Activated CD8-positive, alpha-beta memory T cell treated with anti-CD3 and anti-CD28 coated beads for 4 hours (primary cell): ENCODE data around the gene FRMD8.
"Not testable (repeated sequence)": the region's sequence is repeated elsewhere in the genome, so short reads cannot be mapped to it uniquely, and the experiment has no call there.

Experiments
- DNase-seq, 2 donors: peaks; one replicate each; pipeline ENCODE4 v3.0.0-alpha.2; 2020; ENCODE audit warnings: low read depth in 2 of 2

Gene FRMD8

GRCh38 chr11:65435981-65436411 lies 49.6 kb downstream of the FRMD8 start:
- no peak for DNase-seq

DNA sequence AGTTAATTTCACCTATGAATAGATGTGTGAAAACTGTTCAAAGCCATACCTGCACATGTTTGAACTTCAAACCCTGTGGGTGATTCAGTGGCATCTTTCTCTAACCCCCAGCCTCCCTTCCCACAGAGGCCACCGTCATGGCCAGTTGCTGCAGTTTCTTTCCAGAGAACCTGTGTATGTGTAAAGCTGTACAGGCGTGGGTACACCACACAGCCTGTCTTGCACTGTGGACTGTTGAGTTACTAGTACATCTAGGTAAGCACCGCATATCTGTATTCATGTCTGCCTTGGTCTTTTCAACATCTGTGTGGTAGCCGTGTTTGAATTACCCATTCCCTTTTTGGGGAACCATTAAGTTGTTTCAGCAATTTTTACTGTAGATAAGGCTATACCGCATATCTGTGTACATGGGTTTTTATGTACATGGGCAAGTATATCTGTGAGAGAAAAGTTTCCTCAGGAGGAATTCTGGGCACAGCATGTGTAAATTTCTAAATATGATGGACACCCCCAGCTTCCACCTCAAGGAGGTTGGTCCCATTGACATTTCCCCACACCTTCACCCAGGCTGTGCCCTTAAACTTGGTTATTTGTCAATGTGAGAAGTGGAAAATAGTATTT lies 50.1 kb downstream of the FRMD8 start:
- no peak for DNase-seq

DNA sequence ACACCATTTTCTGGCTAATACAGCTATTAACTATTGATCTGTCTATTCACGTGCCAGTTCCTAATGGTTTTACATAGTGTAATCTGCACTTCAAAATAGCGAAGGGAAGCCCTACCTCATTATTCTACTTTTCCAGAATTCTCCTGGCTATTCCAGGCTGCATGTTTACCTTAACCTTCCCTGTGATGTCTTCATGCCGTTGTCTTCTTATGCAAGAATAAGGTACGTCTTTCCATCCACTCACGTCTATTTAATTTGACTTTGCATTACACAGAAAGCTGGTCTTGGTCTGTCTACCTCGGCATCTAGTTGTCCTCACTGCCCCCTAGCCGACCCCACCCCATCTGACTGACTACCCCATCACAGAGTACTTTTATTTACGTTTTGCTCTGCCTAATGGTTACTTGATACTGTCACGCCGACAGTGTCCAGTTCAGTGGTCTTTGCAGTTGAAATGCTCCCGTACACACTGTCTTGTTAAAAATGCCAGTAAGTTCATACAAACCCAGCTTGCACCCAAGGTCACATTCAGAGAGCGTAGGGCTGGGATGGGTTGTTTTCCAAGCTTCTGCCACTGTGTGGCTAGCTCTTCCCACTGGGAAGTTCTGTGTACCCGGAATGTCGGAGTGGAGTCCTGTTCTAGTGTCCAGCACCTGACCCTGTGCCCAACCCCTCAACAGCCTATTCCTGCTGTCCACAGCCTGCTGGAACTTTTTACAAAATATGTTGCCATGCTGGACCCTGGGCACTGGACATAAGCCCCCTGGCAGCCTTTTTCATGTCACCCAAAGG lies 51.2 kb downstream of the FRMD8 start:
- no peak for DNase-seq

DNA sequence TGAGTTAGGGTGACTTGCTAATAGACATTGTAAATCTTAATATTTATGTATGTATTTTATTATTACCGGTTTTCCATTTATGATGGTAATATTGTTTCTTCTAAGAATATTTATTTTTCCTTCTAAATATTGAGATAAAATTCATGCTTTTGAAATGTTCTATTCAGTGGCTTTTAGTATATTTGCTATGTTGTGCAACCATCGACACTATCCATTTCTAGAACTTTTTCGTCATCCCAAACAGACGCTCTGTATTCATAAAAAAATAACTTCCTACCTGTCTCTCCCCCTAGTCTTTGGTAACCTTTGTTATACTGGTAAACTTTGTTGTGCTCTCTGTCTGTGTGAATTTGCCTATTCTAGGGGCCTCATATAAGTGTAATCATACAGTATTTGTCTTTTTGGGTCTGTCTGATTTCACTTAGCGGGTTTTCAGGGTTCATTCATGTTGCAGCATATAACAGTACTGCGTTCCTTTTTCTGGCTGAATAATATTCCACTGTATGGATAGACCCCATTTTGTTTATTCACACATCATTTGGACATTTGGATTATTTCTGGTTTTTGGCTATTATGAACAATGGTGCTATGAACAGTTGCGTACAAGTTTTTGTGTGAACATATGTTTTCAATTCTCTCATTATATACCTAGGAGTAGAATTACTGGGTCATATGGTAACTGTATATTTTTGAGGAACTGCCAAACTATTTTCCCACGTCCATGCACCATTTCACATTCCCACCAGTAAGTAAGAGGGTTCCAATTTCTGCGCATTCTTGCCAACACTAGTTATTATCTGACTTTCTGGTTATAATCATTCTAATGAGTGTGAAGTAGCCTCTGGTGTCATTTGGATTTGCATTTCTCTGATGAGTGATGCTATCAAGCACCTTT lies 52.1 kb downstream of the FRMD8 start:
- no peak for DNase-seq

GRCh38 chr11:65439331-65440181 lies 53.1 kb downstream of the FRMD8 start:
- DNase-seq, result no peak

DNA sequence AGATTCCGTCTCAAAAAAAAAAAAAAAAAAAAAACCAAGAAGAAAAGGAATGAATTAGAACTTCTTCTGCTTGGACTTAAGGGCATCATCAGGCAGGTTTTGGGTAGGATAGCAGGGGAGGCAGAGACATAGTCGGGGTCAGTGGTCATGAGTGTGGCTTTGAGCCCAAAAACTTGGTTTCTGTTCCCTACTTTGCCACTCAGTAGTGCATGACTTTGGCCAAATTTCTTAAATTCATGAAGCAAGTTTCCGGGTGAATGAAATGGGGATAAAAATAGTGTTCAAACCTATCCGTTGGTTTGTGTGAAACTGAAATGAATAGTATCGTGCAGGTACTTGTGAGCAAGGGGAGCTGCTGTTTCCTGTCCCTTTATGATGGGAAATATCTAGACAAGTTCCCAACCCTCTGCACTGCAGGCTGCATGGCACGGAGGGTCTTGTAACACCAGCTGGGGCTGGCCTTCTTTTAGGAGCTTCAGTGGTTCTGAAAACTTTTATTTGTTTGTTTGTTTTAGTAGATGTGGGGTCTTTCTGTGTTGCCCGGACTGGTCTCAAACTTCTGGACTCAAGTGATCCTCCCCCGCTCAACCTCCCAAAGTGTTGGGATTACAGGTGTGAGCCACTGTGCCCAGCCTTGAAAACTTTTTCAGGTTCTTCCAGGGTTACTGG lies 54.5 kb downstream of the FRMD8 start:
- no peak for DNase-seq

GRCh38 chr11:65442842-65443331 lies 56.5 kb downstream of the FRMD8 start:
- DNase-seq, result no peak

- DNase-seq, result no peak
Observed at GRCh38 chr11:65444314-65445051, 58.0 kb downstream of the FRMD8 start.

DNA sequence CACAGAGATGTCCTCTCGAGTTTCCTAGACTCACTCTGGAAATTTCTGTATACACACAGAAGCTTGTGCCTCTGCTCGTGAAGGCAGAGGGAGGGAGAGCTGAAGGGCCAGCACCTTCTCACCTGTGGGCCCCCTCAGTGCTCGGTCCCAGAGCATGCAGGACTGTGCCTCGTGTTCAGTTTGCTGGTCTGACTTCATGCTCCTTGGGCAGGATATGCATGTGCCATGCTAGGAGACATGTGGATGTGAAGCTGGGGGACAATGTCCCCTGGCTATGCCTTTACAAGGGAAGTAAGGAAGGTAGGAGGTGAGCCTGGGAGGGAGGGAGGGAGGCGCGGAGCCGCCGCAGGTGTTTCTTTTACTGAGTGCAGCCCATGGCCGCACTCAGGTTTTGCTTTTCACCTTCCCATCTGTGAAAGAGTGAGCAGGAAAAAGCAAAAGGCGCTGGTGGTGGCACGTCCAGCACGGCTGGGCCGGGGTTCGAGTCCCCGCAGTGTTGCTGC lies 58.7 kb downstream of the FRMD8 start:
- DNase-seq, result no peak

DNA sequence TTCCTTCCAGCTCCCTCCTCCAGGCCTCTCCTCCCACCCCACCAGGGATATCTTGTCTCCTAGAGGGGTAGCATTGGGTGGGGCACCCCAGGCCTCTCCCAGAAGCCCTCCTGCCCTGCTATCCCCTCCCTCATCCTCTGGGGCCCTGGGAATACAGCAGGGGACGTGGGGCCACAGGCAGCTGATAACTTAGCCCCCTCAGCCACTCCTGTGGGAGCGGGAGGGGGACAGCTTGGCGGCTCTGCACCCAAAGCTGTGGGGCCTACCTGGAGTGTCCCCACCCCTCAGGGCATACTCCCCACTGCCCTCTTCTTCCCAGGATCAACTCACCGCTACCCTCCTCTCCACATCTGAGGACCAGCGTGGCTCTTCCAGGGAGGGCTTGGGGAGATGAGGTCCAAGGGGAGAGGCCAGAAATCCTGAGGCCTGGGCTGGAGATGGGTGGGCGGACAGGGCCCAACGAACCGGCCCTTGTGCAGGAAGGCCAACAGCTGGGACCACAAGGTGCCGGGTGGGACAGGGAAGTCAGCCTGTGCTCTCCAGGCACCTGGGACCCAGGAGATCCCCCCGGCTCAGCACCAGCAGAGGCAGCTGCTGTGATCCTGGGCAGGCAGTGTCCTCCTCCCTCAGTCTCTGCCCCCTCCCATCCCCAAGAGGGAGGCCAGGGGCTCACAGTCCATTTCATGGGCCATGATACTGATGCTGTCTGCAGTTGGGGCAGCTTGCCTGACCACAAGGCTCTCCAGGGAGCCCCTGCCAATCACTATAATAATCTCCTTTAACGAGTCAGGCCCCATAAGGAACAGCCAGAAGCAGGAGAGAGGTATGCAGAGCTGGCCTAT lies 59.4 kb downstream of the FRMD8 start:
- DNase-seq, result no peak

GRCh38 chr11:65446446-65447277 lies 60.2 kb downstream of the FRMD8 start:
- no peak for DNase-seq

DNA sequence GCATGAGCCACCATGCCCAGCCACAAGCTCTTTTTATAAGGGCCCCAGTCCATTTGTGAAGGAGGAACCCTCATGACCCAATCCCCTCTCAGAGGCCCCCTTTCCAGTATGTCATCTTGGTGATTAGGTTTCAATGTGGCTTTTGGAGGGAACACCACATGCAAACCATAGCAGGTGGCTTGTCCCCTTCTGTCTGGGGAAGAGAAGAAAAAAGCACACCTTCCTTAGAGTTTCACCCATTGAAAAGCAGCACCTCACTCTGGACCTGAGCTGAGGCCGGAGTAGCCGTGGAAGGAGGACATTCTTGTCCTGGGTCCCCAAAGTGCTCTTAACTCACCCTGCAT lies 61.6 kb downstream of the FRMD8 start:
- no peak for DNase-seq

DNA sequence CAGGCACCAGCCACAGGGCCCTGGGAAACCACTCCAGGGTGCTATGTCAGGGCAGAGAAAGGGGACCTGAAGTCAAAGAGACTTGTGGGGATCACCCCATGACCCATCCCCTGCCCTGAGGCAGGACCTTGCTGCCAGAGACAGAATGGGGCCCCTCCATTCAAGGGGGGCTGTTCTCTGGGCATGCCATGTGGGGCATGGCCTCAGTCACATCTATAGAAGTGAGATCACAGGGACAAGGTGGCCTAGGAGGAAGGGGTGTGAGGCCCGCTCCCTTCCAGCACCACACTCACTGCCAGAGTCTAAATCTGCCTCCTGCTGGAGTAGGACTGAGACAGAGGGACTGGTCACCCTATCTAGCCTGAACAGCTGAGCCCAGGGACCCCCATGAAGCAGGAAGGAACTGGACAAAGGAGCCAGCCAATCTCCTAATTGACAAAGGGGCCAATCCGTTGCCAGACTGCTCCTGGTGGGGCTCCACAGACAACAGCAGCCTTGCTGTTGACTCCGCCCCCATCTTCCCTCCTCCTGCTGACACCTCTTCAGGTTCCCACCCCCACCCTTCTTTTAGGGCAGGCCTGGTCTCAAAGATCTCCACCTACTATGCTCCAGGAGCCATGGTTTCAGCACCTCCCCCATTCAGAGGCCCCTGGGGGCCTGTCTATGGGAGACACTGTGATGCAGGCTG lies 62.1 kb downstream of the FRMD8 start:
- DNase-seq, result no peak

- DNase-seq, result not testable (repeated sequence)
Observed at GRCh38 chr11:65451301-65451700, 64.9 kb downstream of the FRMD8 start.

DNA sequence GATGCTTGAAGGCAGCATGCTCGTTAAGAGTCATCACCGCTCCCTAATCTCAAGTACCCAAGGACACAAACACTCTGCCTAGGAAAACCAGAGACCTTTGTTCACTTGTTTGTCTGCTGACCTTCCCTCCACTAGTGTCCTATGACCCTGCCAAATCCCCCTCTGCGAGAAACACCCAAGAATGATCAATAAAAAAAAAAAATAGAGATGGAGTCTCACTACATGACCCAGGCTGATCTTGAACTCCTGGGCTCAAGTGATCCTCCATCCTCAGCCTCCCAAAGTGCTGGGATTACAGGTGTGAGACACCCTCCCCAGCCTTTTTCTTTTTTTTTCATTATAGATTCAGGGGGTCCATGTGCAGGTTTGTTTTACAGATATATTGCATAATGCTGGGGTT lies 65.8 kb downstream of the FRMD8 start:
- not testable (repeated sequence) for DNase-seq

- no peak for DNase-seq
Observed at GRCh38 chr11:65452806-65453490, 66.5 kb downstream of the FRMD8 start.

DNA sequence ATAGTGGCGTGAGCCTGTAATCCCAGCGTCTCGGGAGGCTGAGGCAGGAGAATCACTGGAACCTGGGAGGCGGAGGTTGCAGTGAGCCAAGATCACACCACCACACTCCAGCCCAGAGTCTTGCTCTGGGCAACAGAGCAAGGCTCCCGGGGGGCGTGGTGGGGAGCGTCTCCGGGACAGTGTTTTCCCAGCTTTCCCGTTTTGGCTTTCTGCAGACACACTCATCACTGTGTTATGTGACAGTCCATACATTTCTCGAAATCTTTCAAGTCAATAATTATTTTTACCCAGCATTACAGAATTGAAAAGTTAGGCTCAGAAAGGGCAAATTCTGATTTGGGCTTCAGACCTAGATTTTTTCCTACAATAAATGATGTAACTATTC lies 67.9 kb downstream of the FRMD8 start:
- no peak for DNase-seq
